Glomerular endothelial cell (primary cell): ENCODE data around the gene ADGRV1. TPM values are rescaled to one million over a fixed set of nuclear protein-coding genes. Genes with fewer than 3 reads are reported as not detected.
"Not testable (repeated sequence)": the region's sequence is repeated elsewhere in the genome, so short reads cannot be mapped to it uniquely, and the experiment has no call there.

Source experiments
- DNase-seq: peaks from one replicate; pipeline ENCODE4 v3.0.0-alpha.2; 2011; ENCODE audit warnings: low read depth, low spot score; ENCODE audit errors: extremely low read depth
- total RNA-seq: library from RNA; depleted of rRNA; stranded (reverse); fragments of >200 nt; gene quantifications from 2 replicates; pipeline ENCODE4 v1.2.3, GENCODE V29; 2015

ADGRV1 gene
- total RNA-seq, 1 donor from 2014 or later: 0.12 TPM

GRCh38 chr5:90709323-90710155 is 150.9 kb downstream of the ADGRV1 start:
- peak; percentile 4 for DNase-seq

- no peak for DNase-seq
These were observed 159.8 kb downstream of the ADGRV1 start for GRCh38 chr5:90718387-90718786.

- no peak for DNase-seq
These were observed 181.0 kb downstream of the ADGRV1 start for GRCh38 chr5:90739567-90739966.

- no peak for DNase-seq
These were observed 181.7 kb downstream of the ADGRV1 start for GRCh38 chr5:90740244-90740799.

GRCh38 chr5:90741022-90741564 is 182.5 kb downstream of the ADGRV1 start:
- DNase-seq: no peak

- DNase-seq: no peak
These were observed 187.5 kb downstream of the ADGRV1 start for GRCh38 chr5:90746119-90746518.

- no peak for DNase-seq
These were observed 188.6 kb downstream of the ADGRV1 start for GRCh38 chr5:90747175-90747574.

GRCh38 chr5:90747693-90748092 is 189.1 kb downstream of the ADGRV1 start:
- DNase-seq: no peak

- DNase-seq: no peak
These were observed 200.5 kb downstream of the ADGRV1 start for GRCh38 chr5:90759119-90759518.

- DNase-seq: no peak
These were observed 209.1 kb downstream of the ADGRV1 start for GRCh38 chr5:90767710-90768109.

GRCh38 chr5:90770006-90770541 is 211.5 kb downstream of the ADGRV1 start:
- DNase-seq: not testable (repeated sequence)

- no peak for DNase-seq
These were observed 219.4 kb downstream of the ADGRV1 start for GRCh38 chr5:90777959-90778358.

GRCh38 chr5:90783460-90784333 is 225.1 kb downstream of the ADGRV1 start:
- DNase-seq: no peak

- DNase-seq: no peak
These were observed 228.2 kb downstream of the ADGRV1 start for GRCh38 chr5:90786756-90787155.

- DNase-seq: no peak
These were observed 234.1 kb downstream of the ADGRV1 start for GRCh38 chr5:90792725-90793124.

GRCh38 chr5:90793183-90793582 is 234.6 kb downstream of the ADGRV1 start:
- no peak for DNase-seq

- DNase-seq: not testable (repeated sequence)
These were observed 238.3 kb downstream of the ADGRV1 start for GRCh38 chr5:90796919-90797318.

GRCh38 chr5:90800082-90800481 is 241.5 kb downstream of the ADGRV1 start:
- DNase-seq: not testable (repeated sequence)

GRCh38 chr5:90800515-90800914 is 241.9 kb downstream of the ADGRV1 start:
- not testable (repeated sequence) for DNase-seq

GRCh38 chr5:90802474-90803317 is 244.1 kb downstream of the ADGRV1 start:
- no peak for DNase-seq
